IPS-15b (cell line): ENCODE measurements around the gene FOXL2.
A peak's percentile ranks its signal among the peaks of the same experiment; 100 is the strongest.
"Not testable (repeated sequence)": the region's sequence is repeated elsewhere in the genome, so short reads cannot be mapped to it uniquely, and the experiment has no call there.

Experiments used
- H3K27me3 ChIP-seq: one replicate; pipeline ENCODE4 v1.6.1; 2013; ENCODE audit warnings: low read length; ENCODE audit not compliant: control insufficient read depth, insufficient read depth
- H3K36me3 ChIP-seq: one replicate; pipeline ENCODE4 v1.6.1; 2013; ENCODE audit warnings: low read length; ENCODE audit not compliant: control insufficient read depth, insufficient read depth
- H3K4me1 ChIP-seq: one replicate; pipeline ENCODE4 v1.6.1; 2013; ENCODE audit warnings: mild to moderate bottlenecking, low read length; ENCODE audit not compliant: control insufficient read depth, insufficient read depth
- H3K4me3 ChIP-seq: one replicate; pipeline ENCODE4 v1.5.1; 2013; ENCODE audit warnings: low read depth, low read length
- H3K9ac ChIP-seq: one replicate; pipeline ENCODE4 v1.6.1; 2013; ENCODE audit warnings: low read depth, mild to moderate bottlenecking, low read length
- H3K9me3 ChIP-seq: one replicate; pipeline ENCODE4 v1.6.1; 2013; ENCODE audit warnings: mild to moderate bottlenecking, low read length; ENCODE audit not compliant: control insufficient read depth, insufficient read depth

Gene FOXL2

GRCh38 chr3:138936741-138937689 is 9.9 kb downstream of the FOXL2 start:
- H3K27me3 ChIP-seq = peaks cover 75% of the 10 kb centered on the region
- no peak overlapping the region for H3K9ac ChIP-seq
- peaks cover 12% of the 10 kb centered on the region for H3K4me1 ChIP-seq
- no peaks in the 10 kb centered on the region for H3K36me3 ChIP-seq
- H3K9me3 ChIP-seq = no peaks in the 10 kb centered on the region
- peak overlapping the region; percentile 68 for H3K4me3 ChIP-seq

DNA sequence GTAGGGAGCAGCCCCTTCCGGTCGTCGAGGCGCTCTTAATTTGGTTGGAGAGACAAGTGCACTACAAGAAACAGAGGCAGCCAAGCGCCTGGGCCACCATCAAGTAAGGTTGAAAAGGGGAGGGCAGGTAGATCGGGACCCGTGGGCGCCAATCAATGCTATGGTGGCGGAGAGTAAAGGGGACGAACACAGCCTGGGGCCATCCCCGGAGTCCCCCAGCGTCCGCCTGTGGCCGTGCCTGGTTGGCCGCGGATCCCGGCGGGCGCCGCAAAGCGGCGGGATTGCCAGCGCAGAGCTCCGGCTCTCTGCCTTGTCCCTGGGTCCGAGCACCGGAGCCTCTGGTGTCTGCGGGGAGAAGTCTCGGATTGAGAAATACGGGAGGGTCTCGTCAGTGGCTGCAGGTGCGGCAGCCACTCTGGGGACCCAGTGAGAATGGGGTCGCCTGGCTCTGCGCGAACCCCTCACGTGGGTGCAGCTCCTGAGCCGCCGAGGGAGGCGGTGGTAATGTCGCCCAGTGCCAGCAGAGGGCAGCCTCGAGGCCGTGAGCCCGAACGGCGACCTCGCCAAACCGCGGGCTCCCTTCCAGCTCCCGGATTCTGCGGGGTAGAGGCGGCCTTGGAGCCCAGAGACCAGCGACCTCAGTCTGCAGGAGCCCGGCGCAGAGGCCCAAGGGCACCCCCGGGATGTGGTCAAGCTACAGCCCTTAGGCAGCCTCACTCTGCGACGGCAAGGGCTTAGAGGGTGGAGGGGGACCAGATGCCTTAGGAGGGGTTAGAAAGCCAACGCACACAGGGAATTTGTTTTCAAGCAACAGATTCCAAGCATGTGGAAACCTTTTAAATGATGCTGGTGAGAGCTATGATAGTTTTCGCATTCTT is 10.8 kb downstream of the FOXL2 start:
- Histone ChIP-seq H3K27me3 (peaks cover 66% of the 10 kb centered on the region), H3K4me1 (peaks cover 12% of the 10 kb centered on the region), H3K36me3 (no peaks in the 10 kb centered on the region), H3K4me3 (peak overlapping the region; percentile 68), H3K9ac (peak overlapping the region; percentile 24), H3K9me3 (no peaks in the 10 kb centered on the region)

DNA sequence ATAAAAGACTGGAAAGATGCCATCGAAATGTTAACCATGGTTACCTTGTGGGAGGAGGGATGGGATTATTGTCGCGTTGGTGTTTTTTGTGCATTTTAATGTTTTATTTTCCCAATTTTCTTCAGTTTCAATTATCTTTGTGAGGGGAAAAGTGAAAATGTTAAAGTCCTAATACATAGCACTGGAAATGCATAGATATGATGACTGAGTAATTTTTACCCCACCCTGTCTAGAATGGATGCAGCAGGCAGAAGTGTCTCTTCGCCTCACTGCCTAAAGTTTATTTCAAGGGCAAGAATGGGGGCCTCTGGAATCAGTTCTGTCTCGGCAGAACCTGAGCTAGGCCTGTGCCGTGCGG is 11.5 kb downstream of the FOXL2 start:
- no peaks in the 10 kb centered on the region for H3K36me3 ChIP-seq
- peaks cover 12% of the 10 kb centered on the region for H3K4me1 ChIP-seq
- H3K9ac ChIP-seq = no peak overlapping the region
- H3K4me3 ChIP-seq = peak overlapping the region; percentile 68
- peaks cover 59% of the 10 kb centered on the region for H3K27me3 ChIP-seq
- no peaks in the 10 kb centered on the region for H3K9me3 ChIP-seq

GRCh38 chr3:138933981-138934691 is 12.8 kb downstream of the FOXL2 start:
- peaks cover 46% of the 10 kb centered on the region for H3K27me3 ChIP-seq
- no peak overlapping the region for H3K9ac ChIP-seq
- peaks cover 12% of the 10 kb centered on the region for H3K4me1 ChIP-seq
- no peak overlapping the region for H3K4me3 ChIP-seq
- no peaks in the 10 kb centered on the region for H3K9me3 ChIP-seq
- no peaks in the 10 kb centered on the region for H3K36me3 ChIP-seq

DNA sequence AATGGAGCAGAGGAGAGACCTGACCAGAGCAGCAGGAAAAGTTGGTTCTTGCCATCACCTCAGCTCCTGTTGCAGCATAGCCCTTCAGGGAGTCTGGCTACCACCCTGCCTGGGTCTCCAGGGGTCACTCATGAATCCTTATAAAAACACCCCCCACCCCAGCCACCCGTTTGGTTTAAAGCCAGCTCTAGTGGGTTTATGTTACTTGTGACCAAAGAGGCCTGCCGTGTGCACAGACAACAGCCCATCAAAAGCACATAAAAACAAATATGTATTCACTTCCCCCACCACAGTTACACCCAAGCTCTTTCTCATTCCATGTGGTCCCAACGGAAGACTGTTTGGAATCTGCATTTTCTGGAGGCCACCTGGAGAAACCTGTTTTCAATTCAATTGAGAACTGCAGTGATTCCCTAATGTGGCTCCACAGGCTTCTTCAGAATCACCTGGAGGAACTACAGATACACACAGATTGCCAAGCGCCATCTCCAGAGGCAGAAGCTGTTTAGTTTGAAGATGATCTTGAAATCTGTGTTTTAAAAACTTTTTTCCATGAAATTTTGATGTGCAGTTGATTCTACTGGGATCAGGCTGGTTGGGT is 13.8 kb downstream of the FOXL2 start:
- Histone ChIP-seq H3K9me3 (no peaks in the 10 kb centered on the region), H3K4me1 (peaks cover 12% of the 10 kb centered on the region), H3K27me3 (peaks cover 36% of the 10 kb centered on the region), H3K9ac (no peak overlapping the region), H3K36me3 (no peaks in the 10 kb centered on the region), H3K4me3 (no peak overlapping the region)

- Histone ChIP-seq H3K27me3 (no peaks in the 10 kb centered on the region), H3K4me1 (peaks cover 4% of the 10 kb centered on the region), H3K36me3 (no peaks in the 10 kb centered on the region), H3K9ac (no peak overlapping the region), H3K9me3 (no peaks in the 10 kb centered on the region), H3K4me3 (no peak overlapping the region)
Observed at GRCh38 chr3:138928727-138929372, 18.1 kb downstream of the FOXL2 start.

DNA sequence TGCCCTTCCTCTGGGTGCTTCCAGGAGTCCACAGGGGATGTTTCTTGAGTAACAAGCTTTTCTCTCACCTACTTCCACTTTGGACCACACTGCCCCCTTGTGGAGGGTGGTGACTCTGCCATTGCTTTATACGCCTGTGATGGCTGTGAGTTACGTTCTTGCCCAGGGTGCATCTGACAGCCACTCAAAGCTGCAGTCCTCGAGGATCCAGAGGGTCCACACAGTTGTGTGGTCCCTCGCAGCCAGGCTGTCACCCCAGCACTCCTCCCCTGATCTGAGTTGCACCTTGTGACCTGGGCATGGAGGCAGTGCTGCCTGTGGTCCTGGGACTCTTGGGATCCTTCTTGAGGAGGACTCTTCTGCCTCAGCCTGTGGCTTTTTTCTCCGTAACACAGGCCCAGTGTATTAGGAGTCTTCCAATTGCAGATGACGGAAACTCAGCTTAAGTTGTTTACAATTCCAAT is 23.4 kb downstream of the FOXL2 start:
- Histone ChIP-seq H3K9me3 (no peaks in the 10 kb centered on the region), H3K9ac (no peak overlapping the region), H3K36me3 (no peaks in the 10 kb centered on the region), H3K4me1 (no peaks in the 10 kb centered on the region), H3K4me3 (no peak overlapping the region), H3K27me3 (no peaks in the 10 kb centered on the region)

DNA sequence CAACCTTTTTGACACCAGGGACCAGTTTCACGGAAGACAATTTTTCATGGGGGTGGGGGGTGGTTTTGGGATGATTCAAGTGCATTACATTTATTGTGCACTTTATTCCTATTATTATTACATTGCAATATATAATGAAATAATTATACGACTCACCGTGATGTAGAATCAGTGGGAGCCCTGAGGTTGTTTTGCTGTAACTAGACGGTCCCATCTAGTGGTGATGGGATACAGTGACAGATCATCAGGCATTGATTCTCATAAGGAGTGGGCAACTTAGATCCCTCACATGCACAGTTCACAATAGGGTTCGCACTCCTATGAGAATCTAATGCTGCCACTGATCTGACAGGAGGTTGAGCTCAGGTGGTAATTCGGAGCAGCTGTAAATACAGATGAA is 24.5 kb downstream of the FOXL2 start:
- H3K9me3 ChIP-seq = not testable (repeated sequence)

GRCh38 chr3:138921316-138922292 is 25.3 kb downstream of the FOXL2 start:
- H3K27me3 ChIP-seq = peaks cover 3% of the 10 kb centered on the region
- no peak overlapping the region for H3K4me3 ChIP-seq
- no peaks in the 10 kb centered on the region for H3K36me3 ChIP-seq
- H3K9ac ChIP-seq = no peak overlapping the region
- no peaks in the 10 kb centered on the region for H3K9me3 ChIP-seq
- H3K4me1 ChIP-seq = no peaks in the 10 kb centered on the region

More for the DNA sequence above, 24.5 kb downstream of the FOXL2 start:
- not testable (repeated sequence) for H3K4me3 ChIP-seq, H3K9ac ChIP-seq, H3K27me3 ChIP-seq, H3K4me1 ChIP-seq, H3K36me3 ChIP-seq

DNA sequence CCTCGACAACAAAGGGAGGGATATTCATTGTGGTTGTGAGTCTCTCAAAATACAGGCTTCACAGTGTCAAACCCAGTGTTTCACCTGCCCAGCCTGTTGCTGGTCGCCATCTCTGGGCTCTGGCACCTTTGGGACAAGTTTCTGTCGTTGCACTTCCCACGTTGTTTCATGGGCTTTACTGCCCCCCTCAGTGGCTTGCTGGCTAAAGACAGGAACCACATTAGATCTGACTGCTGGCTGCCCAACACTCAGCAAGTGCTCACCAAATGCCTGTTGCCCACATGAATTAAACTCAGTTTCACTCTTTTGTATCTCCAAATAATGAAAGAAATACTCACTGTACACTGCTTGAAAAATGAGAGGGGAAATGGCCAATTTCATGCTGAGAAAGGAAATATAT is 27.6 kb downstream of the FOXL2 start:
- Histone ChIP-seq H3K27me3 (peaks cover 5% of the 10 kb centered on the region), H3K36me3 (no peaks in the 10 kb centered on the region), H3K9ac (no peak overlapping the region), H3K9me3 (no peaks in the 10 kb centered on the region), H3K4me3 (no peak overlapping the region), H3K4me1 (no peaks in the 10 kb centered on the region)
